ENCODE results near the gene MTREX. TPM values are rescaled to one million over a fixed set of nuclear protein-coding genes. Genes with fewer than 3 reads are reported as not detected.

The MTREX gene
- total RNA-seq, 1 donor from 2014 or later: 68.0 TPM

DNA sequence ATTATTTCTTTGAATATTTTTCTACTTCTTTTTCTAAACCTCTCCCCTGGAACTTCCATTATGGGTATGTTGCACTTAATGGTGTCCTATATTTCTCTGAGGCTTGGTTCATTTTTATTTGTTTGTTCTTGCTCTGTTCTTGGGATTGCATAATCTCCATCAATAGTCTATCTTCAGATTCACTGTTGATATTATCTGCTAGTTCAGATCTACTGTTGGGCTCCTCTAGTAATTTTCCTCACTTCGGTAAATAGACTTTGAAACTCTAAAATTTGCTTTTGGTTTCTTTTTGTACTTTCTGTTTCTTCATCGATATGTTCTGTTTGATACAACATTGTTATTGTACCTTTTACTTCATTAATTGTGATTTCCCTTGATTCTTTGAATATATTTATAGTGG lies 76.3 kb downstream of the MTREX start:
- intact Hi-C loops (cut with DNase I): no loop called here
- no peak for DNase-seq (ENCODE audit: extremely low spot score in 2 of 2)
- peaks cover 9% of the 10 kb centered on the region for H3K9me3 ChIP-seq
- no peak overlapping the region for H3K27ac ChIP-seq
- peaks cover 0 to 24% of the 10 kb centered on the region in 2 donors for H3K36me3 ChIP-seq
- no peaks in the 10 kb centered on the region for H3K4me1 ChIP-seq
- TF ChIP-seq POLR2AphosphoS5 (IDR thresholded peaks at IDR 0.05; ENCODE audit: insufficient read depth in 1 of 2, low read depth in 1 of 2) (no peak), POLR2A (IDR thresholded peaks at IDR 0.05) (no peak)
- TF ChIP-seq, protein P1, sequence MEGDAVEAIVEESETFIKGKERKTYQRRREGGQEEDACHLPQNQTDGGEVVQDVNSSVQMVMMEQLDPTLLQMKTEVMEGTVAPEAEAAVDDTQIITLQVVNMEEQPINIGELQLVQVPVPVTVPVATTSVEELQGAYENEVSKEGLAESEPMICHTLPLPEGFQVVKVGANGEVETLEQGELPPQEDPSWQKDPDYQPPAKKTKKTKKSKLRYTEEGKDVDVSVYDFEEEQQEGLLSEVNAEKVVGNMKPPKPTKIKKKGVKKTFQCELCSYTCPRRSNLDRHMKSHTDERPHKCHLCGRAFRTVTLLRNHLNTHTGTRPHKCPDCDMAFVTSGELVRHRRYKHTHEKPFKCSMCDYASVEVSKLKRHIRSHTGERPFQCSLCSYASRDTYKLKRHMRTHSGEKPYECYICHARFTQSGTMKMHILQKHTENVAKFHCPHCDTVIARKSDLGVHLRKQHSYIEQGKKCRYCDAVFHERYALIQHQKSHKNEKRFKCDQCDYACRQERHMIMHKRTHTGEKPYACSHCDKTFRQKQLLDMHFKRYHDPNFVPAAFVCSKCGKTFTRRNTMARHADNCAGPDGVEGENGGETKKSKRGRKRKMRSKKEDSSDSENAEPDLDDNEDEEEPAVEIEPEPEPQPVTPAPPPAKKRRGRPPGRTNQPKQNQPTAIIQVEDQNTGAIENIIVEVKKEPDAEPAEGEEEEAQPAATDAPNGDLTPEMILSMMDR (IDR thresholded peaks at IDR 0.05): no peak
- no peak overlapping the region for H3K4me3 ChIP-seq
- H3K27me3 ChIP-seq: no peaks in the 10 kb centered on the region

DNA sequence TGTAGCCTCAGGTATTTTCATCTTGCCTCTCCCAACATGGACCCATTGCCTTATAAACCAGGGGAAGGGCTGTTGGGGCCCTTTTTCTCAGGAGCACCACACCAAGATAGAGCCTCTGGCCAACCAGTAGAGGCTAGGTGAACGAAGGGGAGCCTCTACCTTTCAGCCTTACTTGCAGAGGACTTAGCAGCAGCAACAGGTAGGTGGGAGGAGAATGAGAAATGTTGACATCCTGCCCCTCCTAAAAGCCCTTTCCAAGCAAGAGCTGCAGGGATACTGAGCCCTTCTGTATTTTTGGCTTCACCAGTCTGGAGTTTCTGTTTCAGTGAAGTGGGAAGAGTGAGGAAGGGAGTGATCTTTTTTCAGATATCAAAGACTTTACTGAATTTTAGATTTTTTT lies 77.4 kb downstream of the MTREX start:
- no peak for DNase-seq (ENCODE audit: extremely low spot score in 2 of 2)
- Histone ChIP-seq H3K27me3 (no peaks in the 10 kb centered on the region), H3K9me3 (peaks cover 9% of the 10 kb centered on the region), H3K27ac (no peak overlapping the region), H3K4me3 (no peak overlapping the region), H3K36me3 (peaks cover 0 to 18% of the 10 kb centered on the region in 2 donors), H3K4me1 (no peaks in the 10 kb centered on the region)
- TF ChIP-seq POLR2AphosphoS5 (IDR thresholded peaks at IDR 0.05; ENCODE audit: insufficient read depth in 1 of 2, low read depth in 1 of 2): no peak
- TF ChIP-seq POLR2A (IDR thresholded peaks at IDR 0.05): no peak
- intact Hi-C loops (cut with DNase I): no loop called here

DNA sequence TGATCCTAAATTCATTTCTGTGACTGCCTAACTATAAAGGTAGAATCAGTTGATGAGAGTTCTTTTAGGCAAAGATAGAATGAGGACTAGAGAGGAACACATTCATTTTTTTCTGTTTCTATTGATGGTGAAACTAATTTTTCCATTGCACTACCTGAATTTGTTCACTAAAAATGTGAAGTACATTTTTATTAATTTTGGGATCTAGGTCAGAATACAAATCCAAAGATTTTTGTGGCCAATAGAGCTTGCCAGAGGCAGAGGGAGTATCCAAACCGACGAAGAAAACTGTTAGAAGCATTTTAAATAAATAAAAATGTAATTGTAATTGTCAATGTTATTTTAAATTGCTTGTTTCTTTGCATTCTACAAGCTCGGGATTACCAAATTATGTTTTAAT lies 78.1 kb downstream of the MTREX start:
- Histone ChIP-seq H3K4me1 (no peaks in the 10 kb centered on the region), H3K27ac (no peak overlapping the region), H3K27me3 (no peaks in the 10 kb centered on the region), H3K36me3 (peaks cover 0 to 18% of the 10 kb centered on the region in 2 donors), H3K4me3 (no peak overlapping the region), H3K9me3 (peaks cover 9% of the 10 kb centered on the region)
- no peak for DNase-seq (ENCODE audit: extremely low spot score in 2 of 2)
- TF ChIP-seq, protein P1 (IDR thresholded peaks at IDR 0.05): no peak
- TF ChIP-seq POLR2A (IDR thresholded peaks at IDR 0.05) (no peak), POLR2AphosphoS5 (IDR thresholded peaks at IDR 0.05; ENCODE audit: insufficient read depth in 1 of 2, low read depth in 1 of 2) (no peak)
- intact Hi-C loops (cut with DNase I): no loop called here

DNA sequence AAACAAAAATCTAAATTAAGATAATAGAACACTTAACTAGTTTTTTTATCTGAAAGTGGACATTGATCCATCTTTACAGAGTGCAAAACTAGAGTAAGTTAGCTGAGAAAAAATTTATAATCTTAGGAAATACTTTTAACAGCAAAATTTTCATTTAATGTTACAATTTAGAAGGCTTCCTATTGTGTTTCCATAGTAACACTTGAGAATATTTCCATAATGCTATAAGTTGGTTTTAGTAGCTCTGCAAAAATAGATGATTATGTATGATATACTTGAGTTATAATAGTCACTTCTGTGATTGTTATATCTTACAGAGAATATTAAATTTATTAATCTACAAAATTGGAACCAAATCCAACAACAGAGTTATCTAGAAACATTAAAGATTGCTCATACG lies 78.6 kb downstream of the MTREX start:
- TF ChIP-seq, protein P1 (IDR thresholded peaks at IDR 0.05): no peak
- intact Hi-C loops (cut with DNase I): no loop called here
- Histone ChIP-seq H3K36me3 (peaks cover 0 to 18% of the 10 kb centered on the region in 2 donors), H3K4me3 (no peak overlapping the region), H3K9me3 (peaks cover 9% of the 10 kb centered on the region), H3K4me1 (no peaks in the 10 kb centered on the region), H3K27ac (no peak overlapping the region), H3K27me3 (no peaks in the 10 kb centered on the region)
- DNase-seq (ENCODE audit: extremely low spot score in 2 of 2): no peak

DNA sequence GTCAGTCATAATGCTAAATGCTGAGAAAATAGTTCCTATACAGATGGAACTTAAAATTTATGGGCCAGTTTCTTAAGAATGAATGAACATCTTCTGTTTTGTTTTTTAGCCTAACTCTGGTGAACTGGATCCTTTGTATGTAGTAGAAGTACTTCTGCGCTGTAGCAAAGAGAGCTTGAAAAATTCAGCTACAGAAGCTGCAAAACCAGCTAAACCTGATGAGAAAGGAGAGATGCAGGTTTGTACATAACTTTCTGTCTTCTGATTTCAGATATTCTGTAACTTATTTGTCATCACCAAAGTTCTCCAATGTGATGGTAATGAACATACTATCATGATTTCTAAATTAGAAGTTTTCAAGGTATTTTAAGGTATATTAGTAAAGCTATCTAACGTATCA lies 80.1 kb downstream of the MTREX start:
- intact Hi-C loops (cut with DNase I): no loop called here
- no peak for DNase-seq (ENCODE audit: extremely low spot score in 2 of 2)
- peaks cover 9% of the 10 kb centered on the region for H3K9me3 ChIP-seq
- H3K36me3 ChIP-seq: peaks cover 0 to 16% of the 10 kb centered on the region in 2 donors
- no peak overlapping the region for H3K27ac ChIP-seq
- TF ChIP-seq POLR2A (IDR thresholded peaks at IDR 0.05) (no peak), POLR2AphosphoS5 (IDR thresholded peaks at IDR 0.05; ENCODE audit: insufficient read depth in 1 of 2, low read depth in 1 of 2) (no peak)
- TF ChIP-seq, protein P1 (IDR thresholded peaks at IDR 0.05): no peak
- H3K27me3 ChIP-seq: no peaks in the 10 kb centered on the region
- H3K4me1 ChIP-seq: no peaks in the 10 kb centered on the region
- peak overlapping the region in 1 of 2 donors; percentile 2 for H3K4me3 ChIP-seq

DNA sequence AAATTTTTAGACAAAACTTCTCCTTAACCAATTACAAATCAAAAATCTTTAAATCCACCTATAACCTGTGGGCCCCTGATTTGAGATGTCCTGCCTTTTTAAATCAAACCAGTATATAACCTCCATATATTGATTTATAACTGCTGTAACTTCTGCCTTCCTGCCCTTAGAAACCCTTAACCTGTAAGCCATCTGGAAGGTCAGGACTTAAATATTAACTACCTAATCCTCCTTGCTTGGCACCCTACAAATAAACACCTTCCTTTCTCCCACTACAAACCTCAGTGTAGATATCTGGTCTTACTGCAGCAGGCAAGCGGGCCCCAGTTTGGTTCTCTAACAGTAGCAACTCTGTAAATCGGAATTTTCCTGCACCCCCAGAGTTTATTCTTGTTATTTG lies 83.9 kb downstream of the MTREX start:
- DNase-seq (ENCODE audit: extremely low spot score in 2 of 2): no peak
- Histone ChIP-seq H3K9me3 (no peaks in the 10 kb centered on the region), H3K4me3 (no peak overlapping the region), H3K27ac (no peak overlapping the region), H3K4me1 (no peaks in the 10 kb centered on the region), H3K27me3 (no peaks in the 10 kb centered on the region), H3K36me3 (peaks cover 0 to 5% of the 10 kb centered on the region in 2 donors)
- TF ChIP-seq POLR2A (IDR thresholded peaks at IDR 0.05) (no peak), POLR2AphosphoS5 (IDR thresholded peaks at IDR 0.05; ENCODE audit: insufficient read depth in 1 of 2, low read depth in 1 of 2) (no peak)
- TF ChIP-seq, protein P1 (IDR thresholded peaks at IDR 0.05): no peak
- intact Hi-C loops (cut with DNase I): no loop called here

Data from vagina (tissue), 2 donors.